BE2C (cell line): ENCODE data around the gene THAP4.
A peak's percentile ranks its signal among the peaks of the same experiment; 100 is the strongest.

Source experiments
- DNase-seq: peaks from one replicate; pipeline ENCODE4 v3.0.0-alpha.2; 2020
- H3K27me3 ChIP-seq: fragments of 250-450 bp; sonication (Bioruptor Pico); 2 replicates; pipeline ENCODE4 v1.5.1; 2020; ENCODE audit warnings: mild to moderate bottlenecking
- H3K36me3 ChIP-seq: fragments of 250-450 bp; sonication (Bioruptor Pico); 2 replicates; pipeline ENCODE4 v1.5.1; 2020; ENCODE audit warnings: mild to moderate bottlenecking
- H3K4me1 ChIP-seq: fragments of 250-450 bp; sonication (Bioruptor Pico); 2 replicates; pipeline ENCODE4 v1.5.1; 2020
- H3K4me3 ChIP-seq: 2 replicates; pipeline ENCODE4 v1.5.1; 2011; ENCODE audit warnings: low read depth, low read length
- H3K9me3 ChIP-seq: fragments of 250-450 bp; sonication (Bioruptor Pico); 2 replicates; pipeline ENCODE4 v1.5.1; 2020
- CTCF ChIP-seq: IDR thresholded peaks from 2 replicates; pipeline ENCODE4 v1.5.1; 2012; ENCODE audit warnings: mild to moderate bottlenecking, low read depth, low read length

THAP4 gene

GRCh38 chr2:241617431-241618154 is 19.4 kb downstream of the THAP4 start:
- peak overlapping the region; percentile 56 for H3K4me3 ChIP-seq
- DNase-seq = peak; percentile 78
- peaks cover 17% of the 10 kb centered on the region for H3K4me1 ChIP-seq
- H3K27me3 ChIP-seq = no peaks in the 10 kb centered on the region
- peaks cover 22% of the 10 kb centered on the region for H3K36me3 ChIP-seq
- H3K9me3 ChIP-seq = no peaks in the 10 kb centered on the region
- TF ChIP-seq CTCF = no peak

GRCh38 chr2:241616168-241617125 is 20.5 kb downstream of the THAP4 start:
- no peak for TF ChIP-seq CTCF
- Histone ChIP-seq H3K9me3 (no peaks in the 10 kb centered on the region), H3K4me1 (peaks cover 17% of the 10 kb centered on the region), H3K27me3 (no peaks in the 10 kb centered on the region), H3K4me3 (no peak overlapping the region), H3K36me3 (peaks cover 22% of the 10 kb centered on the region)
- no peak for DNase-seq

GRCh38 chr2:241615522-241616052 is 21.4 kb downstream of the THAP4 start:
- Histone ChIP-seq H3K4me1 (peaks cover 18% of the 10 kb centered on the region), H3K9me3 (no peaks in the 10 kb centered on the region), H3K27me3 (no peaks in the 10 kb centered on the region), H3K4me3 (no peak overlapping the region), H3K36me3 (peaks cover 16% of the 10 kb centered on the region)
- no peak for TF ChIP-seq CTCF
- DNase-seq = no peak

GRCh38 chr2:241615041-241615440 is 21.9 kb downstream of the THAP4 start:
- TF ChIP-seq CTCF = no peak
- no peak for DNase-seq
- Histone ChIP-seq H3K27me3 (no peaks in the 10 kb centered on the region), H3K9me3 (no peaks in the 10 kb centered on the region), H3K4me3 (no peak overlapping the region), H3K4me1 (peaks cover 20% of the 10 kb centered on the region), H3K36me3 (peaks cover 16% of the 10 kb centered on the region)

- TF ChIP-seq CTCF = no peak
- Histone ChIP-seq H3K9me3 (no peaks in the 10 kb centered on the region), H3K27me3 (no peaks in the 10 kb centered on the region), H3K4me1 (peaks cover 20% of the 10 kb centered on the region), H3K4me3 (no peak overlapping the region), H3K36me3 (peaks cover 14% of the 10 kb centered on the region)
- DNase-seq = no peak
These were observed 23.8 kb downstream of the THAP4 start for GRCh38 chr2:241613017-241613780.
